IPS DF 6.9 (cell line): ENCODE results near the gene STOX1.
A peak's percentile ranks its signal among the peaks of the same experiment; 100 is the strongest.
"Not testable (repeated sequence)": the region's sequence is repeated elsewhere in the genome, so short reads cannot be mapped to it uniquely, and the experiment has no call there.

Source experiments
- DNase-seq: peaks from one replicate; pipeline ENCODE4 v3.0.0-alpha.2; 2013; ENCODE audit warnings: low read depth, low spot score
- H3K27ac ChIP-seq: one replicate; pipeline ENCODE4 v1.5.1; 2013; ENCODE audit warnings: low read length, control low read depth
- H3K27me3 ChIP-seq: 2 replicates; pipeline ENCODE4 v1.6.1; 2013; ENCODE audit warnings: mild to moderate bottlenecking, low read length; ENCODE audit not compliant: control insufficient read depth, insufficient read depth
- H3K36me3 ChIP-seq: 2 replicates; pipeline ENCODE4 v1.6.1; 2013; ENCODE audit warnings: low read length; ENCODE audit not compliant: control insufficient read depth, insufficient read depth
- H3K4me1 ChIP-seq: 2 replicates; pipeline ENCODE4 v1.6.1; 2013; ENCODE audit warnings: low read length; ENCODE audit not compliant: control insufficient read depth, insufficient read depth
- H3K4me3 ChIP-seq: 2 replicates; pipeline ENCODE4 v1.5.1; 2013; ENCODE audit warnings: mild to moderate bottlenecking, low read length
- H3K9me3 ChIP-seq: 2 replicates; pipeline ENCODE4 v1.6.1; 2013; ENCODE audit warnings: low read length, inconsistent platforms; ENCODE audit not compliant: control insufficient read depth, insufficient read depth
- WGBS: extraction: QIAGEN DNeasy Blood & Tissue Kit; methylation state at CpG from one replicate; pipeline ENCODE4 v1.1.7; 2013; ENCODE audit warnings: mixed read lengths, missing lambda C conversion rate; ENCODE audit not compliant: insufficient read length, insufficient coverage; 5-methylcytosine and 5-hydroxymethylcytosine counted together

STOX1 gene

GRCh38 chr10:68804692-68805091, 22.6 kb upstream of the STOX1 start:
- Histone ChIP-seq H3K27ac (no peak overlapping the region), H3K9me3 (no peaks in the 10 kb centered on the region), H3K4me3 (no peak overlapping the region), H3K4me1 (no peaks in the 10 kb centered on the region), H3K27me3 (no peaks in the 10 kb centered on the region), H3K36me3 (no peaks in the 10 kb centered on the region)
- WGBS, result no CpG with 5 or more reads among the region's 1 CpG
- DNase-seq, result no peak

GRCh38 chr10:68810830-68811229, 16.5 kb upstream of the STOX1 start:
- H3K36me3 ChIP-seq, H3K4me3 ChIP-seq, H3K27me3 ChIP-seq, H3K27ac ChIP-seq, H3K4me1 ChIP-seq, H3K9me3 ChIP-seq, DNase-seq: not testable (repeated sequence)
- WGBS, result no CpG with 5 or more reads among the region's 9 CpGs

GRCh38 chr10:68811314-68812009, 15.9 kb upstream of the STOX1 start:
- Histone ChIP-seq H3K4me3 (no peak overlapping the region), H3K36me3 (no peaks in the 10 kb centered on the region), H3K4me1 (no peaks in the 10 kb centered on the region), H3K27ac (no peak overlapping the region), H3K9me3 (no peaks in the 10 kb centered on the region), H3K27me3 (no peaks in the 10 kb centered on the region)
- WGBS, result no CpG with 5 or more reads among the region's 7 CpGs
- DNase-seq, result no peak

DNA sequence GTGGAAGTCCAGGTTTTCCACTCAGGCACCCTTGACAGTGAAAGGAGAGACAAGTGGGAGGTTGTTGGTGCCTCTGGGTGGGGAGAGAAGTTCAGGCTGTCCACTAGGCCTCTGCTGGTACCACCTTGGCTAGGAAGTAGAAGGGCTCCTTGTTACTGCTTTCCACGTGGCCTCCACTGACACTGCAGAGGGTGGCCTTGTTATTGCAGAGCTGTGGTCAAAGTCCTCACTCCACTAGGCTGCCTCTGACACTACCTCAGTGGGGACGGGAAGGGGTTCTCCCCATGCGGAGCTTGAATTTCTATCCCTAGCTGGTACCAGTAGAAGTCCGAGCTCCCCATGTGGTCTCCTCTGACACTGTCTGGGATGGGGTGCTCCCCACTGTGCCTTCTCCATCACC, 14.9 kb upstream of the STOX1 start:
- Histone ChIP-seq H3K4me1 (no peaks in the 10 kb centered on the region), H3K9me3 (no peaks in the 10 kb centered on the region), H3K27me3 (no peaks in the 10 kb centered on the region), H3K27ac (no peak overlapping the region), H3K4me3 (no peak overlapping the region), H3K36me3 (no peaks in the 10 kb centered on the region)
- no CpG with 5 or more reads among the region's 4 CpGs for WGBS
- DNase-seq, result no peak

GRCh38 chr10:68813559-68813958, 13.8 kb upstream of the STOX1 start:
- Histone ChIP-seq H3K9me3 (no peaks in the 10 kb centered on the region), H3K27me3 (no peaks in the 10 kb centered on the region), H3K4me3 (no peak overlapping the region), H3K36me3 (no peaks in the 10 kb centered on the region), H3K27ac (no peak overlapping the region), H3K4me1 (no peaks in the 10 kb centered on the region)
- DNase-seq, result no peak

GRCh38 chr10:68816796-68817412, 10.4 kb upstream of the STOX1 start:
- Histone ChIP-seq H3K27ac (no peak overlapping the region), H3K36me3 (no peaks in the 10 kb centered on the region), H3K27me3 (no peaks in the 10 kb centered on the region), H3K4me1 (no peaks in the 10 kb centered on the region), H3K9me3 (no peaks in the 10 kb centered on the region), H3K4me3 (no peak overlapping the region)
- no peak for DNase-seq
- no CpG with 5 or more reads among the region's 4 CpGs for WGBS

DNA sequence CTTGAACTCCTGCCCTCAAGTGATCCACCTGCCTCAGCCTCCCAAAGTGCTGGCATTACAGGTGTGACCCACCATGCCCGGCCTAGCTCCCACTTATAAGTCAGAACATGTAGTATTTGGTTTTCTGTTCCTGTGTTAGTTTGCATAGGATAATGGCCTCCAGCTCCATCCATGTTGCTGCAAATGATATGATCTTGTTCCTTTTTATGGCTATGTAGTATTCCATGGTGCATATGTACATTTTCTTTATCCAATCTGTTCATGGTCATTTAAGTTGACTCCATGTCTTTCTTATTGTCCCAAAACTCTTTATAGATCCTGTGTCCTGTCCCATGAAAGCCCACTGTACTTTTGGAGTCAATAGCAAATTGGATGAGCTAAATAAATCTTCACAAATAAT, 7.0 kb upstream of the STOX1 start:
- H3K9me3 ChIP-seq, H3K27me3 ChIP-seq, H3K4me1 ChIP-seq, H3K36me3 ChIP-seq, H3K4me3 ChIP-seq, H3K27ac ChIP-seq, DNase-seq: not testable (repeated sequence)
- WGBS, result no CpG with 5 or more reads among the region's 1 CpG

DNA sequence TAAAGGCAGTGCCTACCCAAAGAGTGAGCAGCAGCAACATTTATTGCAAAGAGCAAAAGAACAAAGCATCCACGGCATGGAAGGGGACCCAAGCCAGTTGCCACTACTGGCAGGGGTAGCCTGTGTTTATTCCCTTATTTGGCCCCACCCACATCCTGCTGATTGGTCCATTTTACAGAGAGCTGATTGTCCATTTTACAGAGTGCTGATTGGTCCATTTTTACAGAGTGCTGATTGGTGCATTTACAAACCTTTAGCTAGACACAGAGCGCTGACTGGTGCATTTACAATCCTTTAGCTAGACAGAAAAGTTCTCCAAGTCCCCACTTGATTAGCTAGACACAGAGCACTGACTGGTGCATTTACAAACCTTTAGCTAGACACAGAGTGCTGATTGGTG, 4.7 kb upstream of the STOX1 start:
- not testable (repeated sequence) for H3K27me3 ChIP-seq, H3K9me3 ChIP-seq, H3K4me1 ChIP-seq, H3K4me3 ChIP-seq, H3K36me3 ChIP-seq, DNase-seq, H3K27ac ChIP-seq
- WGBS, result no CpG with 5 or more reads among the region's 2 CpGs

DNA sequence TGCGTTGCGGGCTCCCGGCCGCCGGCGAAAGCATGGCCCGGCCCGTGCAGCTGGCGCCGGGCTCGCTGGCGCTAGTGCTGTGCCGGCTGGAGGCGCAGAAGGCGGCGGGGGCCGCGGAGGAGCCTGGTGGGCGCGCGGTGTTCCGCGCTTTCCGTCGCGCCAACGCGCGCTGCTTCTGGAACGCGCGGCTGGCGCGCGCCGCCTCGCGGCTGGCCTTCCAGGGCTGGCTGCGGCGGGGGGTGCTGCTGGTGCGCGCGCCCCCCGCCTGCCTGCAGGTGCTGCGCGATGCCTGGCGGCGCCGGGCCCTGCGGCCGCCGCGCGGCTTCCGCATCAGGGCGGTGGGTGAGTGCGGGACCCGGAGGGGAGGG, 245 bp downstream of the STOX1 start:
- no CpG with 5 or more reads among the region's 58 CpGs for WGBS
- not testable (repeated sequence) for H3K36me3 ChIP-seq, H3K27me3 ChIP-seq, DNase-seq, H3K4me1 ChIP-seq, H3K9me3 ChIP-seq, H3K27ac ChIP-seq
- peak overlapping the region; percentile 49; the same call in 1 of the 2 replicates for H3K4me3 ChIP-seq

DNA sequence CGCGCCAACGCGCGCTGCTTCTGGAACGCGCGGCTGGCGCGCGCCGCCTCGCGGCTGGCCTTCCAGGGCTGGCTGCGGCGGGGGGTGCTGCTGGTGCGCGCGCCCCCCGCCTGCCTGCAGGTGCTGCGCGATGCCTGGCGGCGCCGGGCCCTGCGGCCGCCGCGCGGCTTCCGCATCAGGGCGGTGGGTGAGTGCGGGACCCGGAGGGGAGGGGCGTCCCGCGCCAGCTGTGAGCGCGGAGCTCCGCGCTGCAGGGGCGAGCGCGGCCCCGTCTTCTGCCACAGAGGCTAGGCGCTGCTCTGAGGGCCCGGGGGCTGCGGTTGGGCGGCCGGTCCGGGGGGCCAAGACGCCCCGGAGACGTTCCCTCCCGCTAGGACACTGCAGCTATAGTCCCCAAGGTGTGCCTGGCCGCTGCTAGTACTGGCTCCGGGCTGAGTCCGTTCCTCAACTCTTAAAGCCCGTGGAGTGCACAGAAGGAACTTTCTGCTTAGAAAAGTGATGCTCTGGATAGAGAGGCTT, 811 bp downstream of the STOX1 start:
- H3K4me1 ChIP-seq, H3K27ac ChIP-seq, DNase-seq, H3K9me3 ChIP-seq, H3K36me3 ChIP-seq, H3K27me3 ChIP-seq: not testable (repeated sequence)
- peak overlapping the region; percentile 38; the same call in 1 of the 2 replicates for H3K4me3 ChIP-seq
- no CpG with 5 or more reads among the region's 59 CpGs for WGBS

DNA sequence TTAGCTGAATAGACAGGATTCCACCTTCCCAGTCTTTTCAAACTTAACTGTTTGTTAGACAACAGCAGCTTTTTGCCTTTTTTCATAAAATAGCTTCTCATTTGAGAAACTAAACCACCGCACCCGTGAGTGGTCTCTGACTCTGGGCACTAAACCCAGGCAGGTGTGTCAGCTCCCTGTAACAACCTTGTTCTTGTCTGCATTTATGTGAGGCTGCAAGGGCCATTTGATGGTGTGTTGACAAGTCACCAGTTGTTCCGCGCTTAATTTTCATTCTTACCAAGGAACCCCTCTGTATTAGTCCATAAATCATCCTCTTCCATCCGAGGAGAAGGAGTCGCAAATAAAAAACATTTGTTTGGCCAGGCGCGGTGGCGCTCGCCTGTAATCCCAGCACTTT, 1.5 kb downstream of the STOX1 start:
- no CpG with 5 or more reads among the region's 10 CpGs for WGBS
- no peak overlapping the region for H3K27ac ChIP-seq
- no peaks in the 10 kb centered on the region for H3K4me1 ChIP-seq
- H3K4me3 ChIP-seq, result no peak overlapping the region
- H3K9me3 ChIP-seq, result no peaks in the 10 kb centered on the region
- DNase-seq, result no peak
- H3K36me3 ChIP-seq, result no peaks in the 10 kb centered on the region
- 0 out of 2 replicates have a peak, but pooled peaks cover 3% of the 10 kb centered on the region for H3K27me3 ChIP-seq
